PC-3 (cell line): ENCODE measurements around the gene FMNL2. TPM values are rescaled to one million over a fixed set of nuclear protein-coding genes. Genes with fewer than 3 reads are reported as not detected.
A peak's percentile ranks its signal among the peaks of the same experiment; 100 is the strongest.

ENCODE experiments used
- ATAC-seq: fragments of 200-7000 bp; cut with Tn5 transposase; 2 replicates; pipeline ENCODE4 v1.9.1; 2020; ENCODE audit warnings: mild to moderate bottlenecking, moderate library complexity
- BruUV-seq: library from RNA; stranded (reverse); fragments of 400-500 nt; replicated peaks from 2 replicates; lab custom pipeline; 2021; lab: Mats Ljungman, UMichigan
- CTCF ChIA-PET: fragments of 300-600 bp; sonication (Branson Sonifier 250); formaldehyde crosslinking; loops from one replicate; lab custom pipeline; 2022; ENCODE audit warnings: antibody characterized with exemption; lab: Charles Lee
- POLR2A ChIA-PET: fragments of 300-600 bp; sonication (Branson Sonifier 250); formaldehyde crosslinking; loops from one replicate; lab custom pipeline; 2022; ENCODE audit warnings: antibody characterized with exemption; ENCODE audit not compliant: unreplicated experiment; lab: Charles Lee
- DNase-seq: peaks from one replicate; pipeline ENCODE4 v3.0.0-alpha.2; 2015
- H2AFZ ChIP-seq: fragments of 300-600 bp; sonication (generic); 2 replicates; pipeline ENCODE4 v1.6.0; 2016; ENCODE audit warnings: antibody characterized with exemption, low read length
- H3F3A ChIP-seq: fragments of 300-600 bp; sonication (generic); one replicate; pipeline ENCODE4 v1.6.0; 2017; ENCODE audit warnings: antibody characterized with exemption, low read length, control low read depth, mild to moderate bottlenecking; ENCODE audit not compliant: unreplicated experiment
- H3K27ac ChIP-seq: fragments of 300-600 bp; sonication (generic); 2 replicates; pipeline ENCODE4 v1.5.1; 2016; ENCODE audit warnings: mild to moderate bottlenecking, low read length
- H3K27me3 ChIP-seq: fragments of 300-600 bp; sonication (generic); 2 replicates; pipeline ENCODE4 v1.6.1; 2016; ENCODE audit warnings: low read length, mixed read lengths
- H3K36me3 ChIP-seq: fragments of 300-600 bp; sonication (generic); 2 replicates; pipeline ENCODE4 v1.6.1; 2016; ENCODE audit warnings: low read depth, mixed run types, low read length, mixed read lengths
- H3K4me1 ChIP-seq: fragments of 300-600 bp; sonication (generic); 2 replicates; pipeline ENCODE4 v1.5.1; 2016; ENCODE audit warnings: low read length; ENCODE audit not compliant: insufficient read depth
- H3K4me2 ChIP-seq: fragments of 300-600 bp; sonication (generic); 2 replicates; pipeline ENCODE4 v1.6.0; 2016; ENCODE audit warnings: low read length
- H3K4me3 ChIP-seq: fragments of 300-600 bp; sonication (generic); 2 replicates; pipeline ENCODE4 v1.5.1; 2016; ENCODE audit warnings: mild to moderate bottlenecking, low read length, mixed read lengths
- H3K79me2 ChIP-seq: fragments of 300-600 bp; sonication (generic); 2 replicates; pipeline ENCODE4 v1.6.1; 2017; ENCODE audit warnings: low read length, mixed read lengths
- H3K9ac ChIP-seq: fragments of 300-600 bp; sonication (generic); 2 replicates; pipeline ENCODE4 v1.6.0; 2016; ENCODE audit warnings: mild to moderate bottlenecking, low read length
- H3K9me2 ChIP-seq: fragments of 300-600 bp; sonication (generic); replicated peaks from 2 replicates; pipeline ENCODE4 v1.6.1; 2016; ENCODE audit warnings: mixed run types, low read length, mixed read lengths
- H3K9me3 ChIP-seq: fragments of 300-600 bp; sonication (generic); 2 replicates; pipeline ENCODE4 v1.6.1; 2016; ENCODE audit warnings: low read length, mixed read lengths
- H4K20me1 ChIP-seq: fragments of 300-600 bp; sonication (generic); 2 replicates; pipeline ENCODE4 v1.6.1; 2016; ENCODE audit warnings: low read length, mixed read lengths
- EZH2 ChIP-seq: fragments of 300-600 bp; sonication (generic); IDR thresholded peaks from one replicate; pipeline ENCODE4 v1.6.1; 2017; ENCODE audit warnings: antibody characterized with exemption, mild to moderate bottlenecking, low read length; ENCODE audit not compliant: unreplicated experiment
- EZH2phosphoT487 ChIP-seq: fragments of 300-600 bp; sonication (generic); IDR thresholded peaks from 2 replicates; pipeline ENCODE4 v1.6.1; 2018; ENCODE audit warnings: mild to moderate bottlenecking, antibody characterized with exemption, low read length, borderline replicate concordance
- intact Hi-C: fragments of 100-400 bp; cut with micrococcal nuclease; formaldehyde crosslinking; loops from 2 replicates; pipeline ENCODE4 v1.9.0; 2023
- total RNA-seq: library from RNA; depleted of rRNA; stranded (reverse); fragments of >200 nt; gene quantifications from 2 replicates; pipeline ENCODE4 v1.2.3, GENCODE V29; 2014
- TF ChIP-seq, protein P1 (sequence below): fragments of 300-600 bp; sonication (generic); conservative IDR thresholded peaks from 2 replicates; pipeline ENCODE4 v1.5.1; 2017; ENCODE audit warnings: antibody characterized with exemption, low read depth, mild to moderate bottlenecking, low read length

FMNL2 gene
- total RNA-seq, 1 experiment from 2014 or later: 15.8 TPM

DNA sequence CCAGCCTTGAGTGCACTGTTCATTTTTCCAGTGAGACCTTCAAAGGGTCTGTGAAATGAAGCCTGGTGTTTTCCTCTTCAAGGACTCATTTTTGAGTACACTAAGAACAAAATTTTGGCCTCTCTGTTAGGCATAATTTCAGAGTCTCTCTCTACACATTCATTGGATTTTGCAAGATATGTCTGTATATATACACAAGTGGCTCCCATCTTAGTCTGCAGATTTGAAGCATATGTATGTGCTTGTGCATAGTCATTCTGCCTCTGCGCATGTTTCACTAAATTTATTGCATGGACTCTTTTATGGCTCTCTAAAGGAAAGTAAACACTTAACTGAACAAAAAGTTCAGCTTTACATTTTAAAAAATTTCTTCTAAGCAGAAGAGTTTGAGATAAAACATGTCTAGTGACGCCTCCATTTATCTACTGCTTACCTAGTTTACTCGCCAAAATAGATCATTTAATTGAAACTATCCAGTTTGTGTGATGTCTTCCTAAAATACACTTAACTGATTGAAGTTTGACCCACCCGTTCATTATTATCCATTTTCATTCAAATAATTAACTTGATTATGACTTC is 145.9 kb downstream of the FMNL2 start:
- H2AFZ ChIP-seq: no peak overlapping the region
- peaks cover 19% of the 10 kb centered on the region for H3K4me1 ChIP-seq
- CTCF ChIA-PET: no interaction called here
- POLR2A ChIA-PET: no interaction called here
- H3K9me3 ChIP-seq: no peaks in the 10 kb centered on the region
- no peak for DNase-seq
- H3K4me2 ChIP-seq: no peak overlapping the region
- no peaks in the 10 kb centered on the region for H4K20me1 ChIP-seq
- BruUV-seq: no TSS peak
- no peak overlapping the region for H3K27ac ChIP-seq
- intact Hi-C loops: no loop called here
- H3F3A ChIP-seq: no peaks in the 10 kb centered on the region
- H3K9me2 ChIP-seq: 0 out of 2 replicates have a peak, but pooled peaks cover 3% of the 10 kb centered on the region
- TF ChIP-seq EZH2: no peak
- TF ChIP-seq, protein P1, sequence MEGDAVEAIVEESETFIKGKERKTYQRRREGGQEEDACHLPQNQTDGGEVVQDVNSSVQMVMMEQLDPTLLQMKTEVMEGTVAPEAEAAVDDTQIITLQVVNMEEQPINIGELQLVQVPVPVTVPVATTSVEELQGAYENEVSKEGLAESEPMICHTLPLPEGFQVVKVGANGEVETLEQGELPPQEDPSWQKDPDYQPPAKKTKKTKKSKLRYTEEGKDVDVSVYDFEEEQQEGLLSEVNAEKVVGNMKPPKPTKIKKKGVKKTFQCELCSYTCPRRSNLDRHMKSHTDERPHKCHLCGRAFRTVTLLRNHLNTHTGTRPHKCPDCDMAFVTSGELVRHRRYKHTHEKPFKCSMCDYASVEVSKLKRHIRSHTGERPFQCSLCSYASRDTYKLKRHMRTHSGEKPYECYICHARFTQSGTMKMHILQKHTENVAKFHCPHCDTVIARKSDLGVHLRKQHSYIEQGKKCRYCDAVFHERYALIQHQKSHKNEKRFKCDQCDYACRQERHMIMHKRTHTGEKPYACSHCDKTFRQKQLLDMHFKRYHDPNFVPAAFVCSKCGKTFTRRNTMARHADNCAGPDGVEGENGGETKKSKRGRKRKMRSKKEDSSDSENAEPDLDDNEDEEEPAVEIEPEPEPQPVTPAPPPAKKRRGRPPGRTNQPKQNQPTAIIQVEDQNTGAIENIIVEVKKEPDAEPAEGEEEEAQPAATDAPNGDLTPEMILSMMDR: no peak
- no peak for TF ChIP-seq EZH2phosphoT487
- no peaks in the 10 kb centered on the region for H3K27me3 ChIP-seq
- no peak for ATAC-seq
- peaks cover 32% of the 10 kb centered on the region for H3K79me2 ChIP-seq
- no peak overlapping the region for H3K4me3 ChIP-seq
- no peak overlapping the region for H3K9ac ChIP-seq
- no peaks in the 10 kb centered on the region for H3K36me3 ChIP-seq

GRCh38 chr2:152481881-152482583 is 147.1 kb downstream of the FMNL2 start:
- ATAC-seq (peak; percentile 39; the same call in 1 of the 2 replicates), DNase-seq (peak; percentile 24)
- Histone ChIP-seq H3F3A (no peaks in the 10 kb centered on the region), H3K9me2 (0 out of 2 replicates have a peak, but pooled peaks cover 3% of the 10 kb centered on the region), H3K27me3 (no peaks in the 10 kb centered on the region), H3K4me2 (no peak overlapping the region), H3K9me3 (no peaks in the 10 kb centered on the region), H3K79me2 (peaks cover 34% of the 10 kb centered on the region), H3K9ac (no peak overlapping the region), H3K4me1 (peaks cover 9% of the 10 kb centered on the region), H2AFZ (no peak overlapping the region), H4K20me1 (no peaks in the 10 kb centered on the region), H3K4me3 (no peak overlapping the region), H3K36me3 (no peaks in the 10 kb centered on the region), H3K27ac (no peak overlapping the region)
- BruUV-seq: no TSS peak
- no peak for TF ChIP-seq EZH2
- no peak for TF ChIP-seq EZH2phosphoT487
- TF ChIP-seq, protein P1: no peak
- CTCF ChIA-PET: interaction anchor here (0.5 kb wide), 1 partner anchor 55 kb away, joined by 6 read pairs; no protein-coding TSS in a partner anchor
- POLR2A ChIA-PET: no interaction called here
- intact Hi-C loops: no loop called here
